ENCODE results near the gene SPATA2. TPM values are rescaled to one million over a fixed set of nuclear protein-coding genes. Genes with fewer than 3 reads are reported as not detected.
"Not testable (repeated sequence)": the region's sequence is repeated elsewhere in the genome, so short reads cannot be mapped to it uniquely, and the experiment has no call there.

Gene SPATA2
- 4.0 and 5.0 TPM in 2 replicates for total RNA-seq (ENCODE audit: low replicate concordance)

- no peaks in the 10 kb centered on the region for H3K27me3 Mint-ChIP-seq (ENCODE audit: insufficient read depth, low read depth)
- H3K36me3 Mint-ChIP-seq = no peaks in the 10 kb centered on the region
- Histone ChIP-seq H4K20me1 (ENCODE audit: low read depth) (peaks cover 29% of the 10 kb centered on the region), H3K27ac (peak within 1 kb of the TSS; percentile 99), H3F3A (ENCODE audit: low read depth) (peaks cover 17% of the 10 kb centered on the region), H3K4me3 (peak within 1 kb of the TSS; percentile 81), H3K36me3 (no peaks in the 10 kb centered on the region), H2AFZ (replicated peaks) (peak within 1 kb of the TSS; percentile 100), H3K79me2 (ENCODE audit: low read depth) (peaks cover 47% of the 10 kb centered on the region), H3K4me1 (no peaks in the 10 kb centered on the region), H3K9me3 (ENCODE audit: low read depth) (no peaks in the 10 kb centered on the region), H3K9ac (peak within 1 kb of the TSS; percentile 96), H3K27me3 (no peaks in the 10 kb centered on the region), H3K4me2 (peak within 1 kb of the TSS; percentile 94)
- H3K4me1 Mint-ChIP-seq = peaks cover 34% of the 10 kb centered on the region
- peak within 1 kb of the TSS; percentile 100 for H3K27ac Mint-ChIP-seq
- TF ChIP-seq EZH2phosphoT487 (IDR thresholded peaks at IDR 0.05) (no peak), CTCF (IDR thresholded peaks at IDR 0.05) (no peak), EZH2 (IDR thresholded peaks at IDR 0.05) (peak; percentile 33)
- no peaks in the 10 kb centered on the region for H3K9me3 Mint-ChIP-seq
- H3K4me3 Mint-ChIP-seq = peak within 1 kb of the TSS; percentile 99
- DNase-seq (ENCODE audit: low spot score) = peak; percentile 98
Observed at GRCh38 chr20:49915380-49916145, at the start of gene SPATA2. Gene SPATA2, minus strand, starts transcription at chr20:49915529. Its CDS starts 7,039 bp downstream, at chr20:49908490.

GRCh38 chr20:49961413-49961812, 46.1 kb upstream of the SPATA2 start:
- H3K79me2 ChIP-seq (ENCODE audit: low read depth) = no peaks in the 10 kb centered on the region
- no peak overlapping the region for H3K27ac ChIP-seq
- H3K4me1 Mint-ChIP-seq = no peaks in the 10 kb centered on the region
- H3K36me3 ChIP-seq = no peaks in the 10 kb centered on the region
- TF ChIP-seq EZH2 (IDR thresholded peaks at IDR 0.05) = no peak
- TF ChIP-seq EZH2phosphoT487 (IDR thresholded peaks at IDR 0.05) = no peak
- no peak for TF ChIP-seq CTCF (IDR thresholded peaks at IDR 0.05)
- peaks cover 7% of the 10 kb centered on the region for H3K27me3 Mint-ChIP-seq (ENCODE audit: insufficient read depth, low read depth)
- no peak overlapping the region for H3K4me3 ChIP-seq
- H3K9me3 Mint-ChIP-seq = peaks cover 5% of the 10 kb centered on the region
- no peak for DNase-seq (ENCODE audit: low spot score)
- no peaks in the 10 kb centered on the region for H3K4me1 ChIP-seq
- H4K20me1 ChIP-seq (ENCODE audit: low read depth) = no peaks in the 10 kb centered on the region
- no peak overlapping the region for H3K9ac ChIP-seq
- H3K4me2 ChIP-seq = no peak overlapping the region
- no peaks in the 10 kb centered on the region for H3K27me3 ChIP-seq
- H3K27ac Mint-ChIP-seq = no peak overlapping the region
- no peaks in the 10 kb centered on the region for H3K9me3 ChIP-seq (ENCODE audit: low read depth)
- no peak overlapping the region for H3K4me3 Mint-ChIP-seq
- peaks cover 5% of the 10 kb centered on the region for H3F3A ChIP-seq (ENCODE audit: low read depth)
- peaks cover 16% of the 10 kb centered on the region for H3K36me3 Mint-ChIP-seq
- H2AFZ ChIP-seq (replicated peaks) = no peak overlapping the region

GRCh38 chr20:49957089-49957938, 42.0 kb upstream of the SPATA2 start:
- H4K20me1 ChIP-seq (ENCODE audit: low read depth); H3K9me3 ChIP-seq (ENCODE audit: low read depth); H3K4me1 Mint-ChIP-seq; H3K79me2 ChIP-seq (ENCODE audit: low read depth); H3K4me1 ChIP-seq; H3K4me3 ChIP-seq; H3K27ac ChIP-seq; H3K4me3 Mint-ChIP-seq; H3K36me3 ChIP-seq; H3K4me2 ChIP-seq; H3K9me3 Mint-ChIP-seq; H3K27me3 Mint-ChIP-seq (ENCODE audit: insufficient read depth, low read depth); H2AFZ ChIP-seq (replicated peaks); H3F3A ChIP-seq (ENCODE audit: low read depth); H3K9ac ChIP-seq; H3K27ac Mint-ChIP-seq; DNase-seq (ENCODE audit: low spot score); H3K27me3 ChIP-seq: not testable (repeated sequence)
- peaks cover 35% of the 10 kb centered on the region for H3K36me3 Mint-ChIP-seq
